Muscle layer of colon (tissue), 2 donors: ENCODE results near the gene CTIF.

Source experiments
- H3K27ac ChIP-seq: one replicate; pipeline ENCODE4 v1.7.0; 2013; ENCODE audit warnings: low read depth, mild to moderate bottlenecking, low read length, moderate library complexity
- H3K27me3 ChIP-seq, 2 donors: one replicate each; pipeline ENCODE4 v1.7.0; 2013; ENCODE audit warnings: low read length in 2 of 2, mild to moderate bottlenecking in 2 of 2; ENCODE audit not compliant: insufficient read depth in 2 of 2, control insufficient read depth in 1 of 2
- H3K36me3 ChIP-seq: one replicate; pipeline ENCODE4 v1.7.0; 2013; ENCODE audit warnings: mild to moderate bottlenecking, low read length; ENCODE audit not compliant: insufficient read depth
- H3K4me1 ChIP-seq: one replicate; pipeline ENCODE4 v1.7.0; 2013; ENCODE audit warnings: mild to moderate bottlenecking, low read length; ENCODE audit not compliant: insufficient read depth
- H3K4me3 ChIP-seq, 2 donors: one replicate each; pipeline ENCODE4 v1.7.0; 2013; ENCODE audit warnings: low read length in 2 of 2, low read depth in 1 of 2, mild to moderate bottlenecking in 1 of 2, moderate library complexity in 1 of 2
- H3K9ac ChIP-seq: one replicate; pipeline ENCODE4 v1.7.0; 2013; ENCODE audit warnings: low read length
- H3K9me3 ChIP-seq: one replicate; pipeline ENCODE4 v1.7.0; 2013; ENCODE audit warnings: mild to moderate bottlenecking, low read length
- donor health status: abdominal sarcoma.
- donor health status: Adenocarcinoma of cecum.

CTIF gene

GRCh38 chr18:48725562-48725961 lies 186.7 kb downstream of the CTIF start:
- H3K27ac ChIP-seq: no peak overlapping the region
- no peak overlapping the region for H3K4me3 ChIP-seq
- no peaks in the 10 kb centered on the region for H3K36me3 ChIP-seq
- H3K9me3 ChIP-seq: no peaks in the 10 kb centered on the region
- H3K27me3 ChIP-seq: no peaks in the 10 kb centered on the region
- no peak overlapping the region for H3K9ac ChIP-seq
- peaks cover 19% of the 10 kb centered on the region for H3K4me1 ChIP-seq

GRCh38 chr18:48727681-48728080 lies 188.8 kb downstream of the CTIF start:
- Histone ChIP-seq H3K4me3 (no peak overlapping the region), H3K27ac (no peak overlapping the region), H3K9me3 (no peaks in the 10 kb centered on the region), H3K9ac (no peak overlapping the region), H3K27me3 (no peaks in the 10 kb centered on the region), H3K36me3 (no peaks in the 10 kb centered on the region), H3K4me1 (peaks cover 19% of the 10 kb centered on the region)

DNA sequence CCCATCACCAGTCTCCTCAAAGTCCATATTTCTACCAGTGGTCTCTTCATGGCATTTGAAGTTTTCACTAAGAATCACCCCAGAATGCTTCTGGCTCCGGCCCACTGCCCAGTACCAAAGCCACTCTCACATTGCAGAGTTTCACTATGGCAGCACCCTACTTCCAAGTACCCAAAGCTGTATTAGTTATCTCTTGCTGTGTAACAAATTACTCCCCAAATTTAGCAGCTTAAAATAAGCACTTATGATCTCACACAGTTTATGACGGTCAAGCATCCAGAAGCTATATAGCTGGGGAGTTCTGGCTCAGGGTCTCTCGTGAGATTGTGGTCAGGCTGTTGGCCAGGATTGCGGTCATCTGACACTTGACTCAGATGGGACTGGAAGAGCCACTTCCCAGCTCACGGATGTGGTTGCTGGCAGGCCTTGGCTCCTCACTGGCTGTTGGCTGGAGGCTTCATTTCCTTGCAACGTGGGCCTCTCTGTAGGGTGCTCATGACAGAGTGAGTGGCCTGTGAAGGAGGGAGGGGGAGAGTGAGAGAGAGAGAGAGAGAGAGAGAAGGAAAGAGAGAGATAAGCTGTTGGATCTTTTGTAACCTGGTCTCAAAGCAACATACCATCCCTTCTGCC lies 189.5 kb downstream of the CTIF start:
- H3K4me3 ChIP-seq: no peak overlapping the region
- no peak overlapping the region for H3K27ac ChIP-seq
- H3K36me3 ChIP-seq: no peaks in the 10 kb centered on the region
- peaks cover 19% of the 10 kb centered on the region for H3K4me1 ChIP-seq
- H3K9ac ChIP-seq: no peak overlapping the region
- no peaks in the 10 kb centered on the region for H3K27me3 ChIP-seq
- H3K9me3 ChIP-seq: no peaks in the 10 kb centered on the region

- Histone ChIP-seq H3K27ac (no peak overlapping the region), H3K4me3 (no peak overlapping the region), H3K9me3 (no peaks in the 10 kb centered on the region), H3K36me3 (no peaks in the 10 kb centered on the region), H3K9ac (no peak overlapping the region), H3K27me3 (no peaks in the 10 kb centered on the region), H3K4me1 (peaks cover 19% of the 10 kb centered on the region)
These were observed 190.6 kb downstream of the CTIF start for GRCh38 chr18:48729404-48729803.

DNA sequence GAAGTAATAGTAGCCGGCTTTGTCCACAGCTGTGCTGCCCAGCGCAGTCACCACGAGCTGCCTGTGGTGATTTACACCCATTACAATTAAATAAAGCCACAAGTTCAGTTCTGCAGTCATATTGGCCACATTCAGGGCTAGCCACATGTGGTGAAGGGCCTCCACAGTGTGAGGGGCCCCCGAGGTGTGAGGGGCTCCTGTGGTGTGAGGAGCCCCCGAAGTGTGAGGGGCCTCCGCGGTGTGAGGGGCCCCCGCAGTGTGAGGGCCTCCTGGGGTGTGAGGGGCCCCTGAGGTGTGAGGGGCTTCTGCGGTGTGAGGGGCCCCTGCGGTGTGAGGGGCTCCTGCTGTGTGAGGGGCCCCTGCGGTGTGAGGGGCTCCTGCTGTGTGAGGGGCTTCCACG lies 191.2 kb downstream of the CTIF start:
- Histone ChIP-seq H3K27ac (no peak overlapping the region), H3K4me3 (no peak overlapping the region), H3K9me3 (no peaks in the 10 kb centered on the region), H3K4me1 (peaks cover 19% of the 10 kb centered on the region), H3K9ac (no peak overlapping the region), H3K36me3 (no peaks in the 10 kb centered on the region), H3K27me3 (no peaks in the 10 kb centered on the region)

- H3K36me3 ChIP-seq: no peaks in the 10 kb centered on the region
- H3K9ac ChIP-seq: no peak overlapping the region
- no peaks in the 10 kb centered on the region for H3K9me3 ChIP-seq
- H3K27ac ChIP-seq: no peak overlapping the region
- H3K4me3 ChIP-seq: no peak overlapping the region
- no peaks in the 10 kb centered on the region for H3K27me3 ChIP-seq
- peaks cover 10% of the 10 kb centered on the region for H3K4me1 ChIP-seq
These were observed 194.1 kb downstream of the CTIF start for GRCh38 chr18:48732767-48733424.

GRCh38 chr18:48733643-48734253 lies 194.9 kb downstream of the CTIF start:
- peaks cover 2% of the 10 kb centered on the region for H3K4me1 ChIP-seq
- no peak overlapping the region for H3K9ac ChIP-seq
- H3K27ac ChIP-seq: no peak overlapping the region

DNA sequence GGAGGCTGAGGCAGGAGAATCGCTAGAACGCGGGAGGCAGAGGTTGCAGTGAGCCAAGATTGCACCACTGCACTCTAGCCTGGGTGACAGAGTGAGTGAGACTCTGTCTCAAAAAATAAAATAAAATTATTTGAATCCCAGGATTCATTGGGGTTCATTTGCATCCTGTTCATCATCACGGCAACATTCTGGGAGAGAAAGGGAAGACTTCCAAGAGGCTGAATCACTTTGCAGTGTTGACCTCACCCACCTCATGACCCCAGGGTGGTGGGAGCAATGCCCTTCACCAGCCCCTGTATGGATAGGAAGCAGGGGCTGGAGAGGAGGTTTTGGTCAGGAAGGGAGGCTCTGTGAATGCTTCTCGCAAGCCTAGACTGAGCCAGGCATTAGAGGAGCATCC lies 195.6 kb downstream of the CTIF start:
- Histone ChIP-seq H3K9me3 (no peaks in the 10 kb centered on the region), H3K36me3 (no peaks in the 10 kb centered on the region), H3K4me1 (no peaks in the 10 kb centered on the region), H3K27me3 (no peaks in the 10 kb centered on the region), H3K9ac (no peak overlapping the region), H3K27ac (no peak overlapping the region), H3K4me3 (no peak overlapping the region)

More at GRCh38 chr18:48733643-48734253, 194.9 kb downstream of the CTIF start:
- Histone ChIP-seq H3K9me3 (no peaks in the 10 kb centered on the region), H3K27me3 (no peaks in the 10 kb centered on the region), H3K36me3 (no peaks in the 10 kb centered on the region), H3K4me3 (no peak overlapping the region)

DNA sequence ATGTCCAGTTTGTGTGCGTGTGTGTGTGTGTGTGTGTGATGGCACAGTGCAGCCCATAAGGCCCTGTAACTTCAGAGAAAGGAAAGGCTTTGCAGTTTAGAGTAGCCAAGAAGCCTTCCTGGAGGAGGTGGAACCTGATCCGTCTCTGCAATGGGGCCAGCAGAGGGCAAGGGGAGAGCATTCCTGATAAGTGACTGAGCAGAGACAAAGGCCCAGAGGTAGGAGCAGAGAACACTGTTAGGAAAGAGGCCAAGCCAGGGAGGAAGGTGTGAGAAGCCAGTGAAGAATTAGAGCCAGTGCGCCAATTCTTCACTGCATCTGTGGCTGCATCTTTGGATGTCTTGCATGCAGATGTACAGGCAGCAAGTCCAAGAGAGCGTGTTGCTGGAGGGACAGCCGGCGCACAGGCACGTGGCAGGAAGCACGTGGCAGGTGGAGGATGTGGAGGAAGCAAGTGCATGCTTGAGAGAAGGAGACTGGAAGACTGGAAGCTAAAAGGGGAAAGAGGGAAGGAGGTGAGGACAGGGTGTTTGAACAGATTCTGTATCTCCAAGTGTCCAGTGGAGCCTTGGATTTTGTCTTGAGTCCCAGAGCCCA lies 196.3 kb downstream of the CTIF start:
- Histone ChIP-seq H3K27ac (no peak overlapping the region), H3K27me3 (no peaks in the 10 kb centered on the region), H3K4me3 (no peak overlapping the region), H3K9ac (no peak overlapping the region), H3K36me3 (no peaks in the 10 kb centered on the region), H3K4me1 (no peaks in the 10 kb centered on the region), H3K9me3 (no peaks in the 10 kb centered on the region)

- Histone ChIP-seq H3K4me3 (no peak overlapping the region), H3K9me3 (no peaks in the 10 kb centered on the region), H3K9ac (no peak overlapping the region), H3K27ac (no peak overlapping the region), H3K36me3 (no peaks in the 10 kb centered on the region), H3K27me3 (no peaks in the 10 kb centered on the region), H3K4me1 (no peaks in the 10 kb centered on the region)
These were observed 196.9 kb downstream of the CTIF start for GRCh38 chr18:48735681-48736255.
